GM18517 (cell line): ENCODE results near the gene NDUFV1.
"Not testable (repeated sequence)": the region's sequence is repeated elsewhere in the genome, so short reads cannot be mapped to it uniquely, and the experiment has no call there.

Source experiments
- ATAC-seq: cut with Tn5 transposase; IDR thresholded peaks from one replicate; pipeline ENCODE4 v1.9.1; 2021; ENCODE audit warnings: mild to moderate bottlenecking, moderate library complexity; ENCODE audit not compliant: unreplicated experiment

The NDUFV1 gene

DNA sequence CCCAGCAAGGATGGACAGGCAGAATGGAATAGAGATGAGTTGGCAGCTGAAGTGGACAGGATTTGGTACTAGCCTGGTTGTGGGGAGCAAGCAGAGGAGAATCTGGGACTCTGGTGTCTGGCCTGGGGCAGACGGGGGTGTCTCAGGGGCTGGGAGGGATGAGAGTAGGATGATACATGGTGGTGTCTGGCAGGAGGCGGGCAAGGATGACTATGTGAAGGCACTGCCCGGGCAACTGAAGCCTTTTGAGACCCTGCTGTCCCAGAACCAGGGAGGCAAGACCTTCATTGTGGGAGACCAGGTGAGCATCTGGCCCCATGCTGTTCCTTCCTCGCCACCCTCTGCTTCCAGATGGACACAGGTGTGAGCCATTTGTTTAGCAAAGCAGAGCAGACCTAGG, 20.8 kb upstream of the NDUFV1 start:
- no peak for ATAC-seq

GRCh38 chr11:67586568-67587250, 20.0 kb upstream of the NDUFV1 start:
- no peak for ATAC-seq

DNA sequence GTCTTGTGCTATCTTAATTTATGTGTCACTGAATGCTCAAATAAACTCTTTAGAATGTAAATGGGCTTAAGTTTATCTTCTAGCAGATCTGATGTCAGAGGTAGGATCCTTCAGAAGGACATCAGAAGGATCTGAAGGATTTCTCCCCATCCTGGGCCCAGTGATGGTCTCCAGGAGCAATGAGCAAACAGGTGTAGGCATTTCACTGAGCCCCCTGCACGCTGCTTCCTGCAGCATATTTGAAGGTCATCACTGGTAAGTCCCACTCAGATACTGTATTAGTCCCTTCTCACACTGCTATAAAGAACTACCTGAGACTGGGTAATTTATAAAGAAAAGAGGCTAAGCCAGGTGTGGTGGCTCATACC, 18.6 kb upstream of the NDUFV1 start:
- peak; percentile 38 for ATAC-seq

- not testable (repeated sequence) for ATAC-seq
Measured at GRCh38 chr11:67588899-67589415, 17.8 kb upstream of the NDUFV1 start.

GRCh38 chr11:67592880-67593564, 13.7 kb upstream of the NDUFV1 start:
- ATAC-seq: no peak

- ATAC-seq: no peak
Measured at GRCh38 chr11:67593565-67593905, 13.2 kb upstream of the NDUFV1 start.

DNA sequence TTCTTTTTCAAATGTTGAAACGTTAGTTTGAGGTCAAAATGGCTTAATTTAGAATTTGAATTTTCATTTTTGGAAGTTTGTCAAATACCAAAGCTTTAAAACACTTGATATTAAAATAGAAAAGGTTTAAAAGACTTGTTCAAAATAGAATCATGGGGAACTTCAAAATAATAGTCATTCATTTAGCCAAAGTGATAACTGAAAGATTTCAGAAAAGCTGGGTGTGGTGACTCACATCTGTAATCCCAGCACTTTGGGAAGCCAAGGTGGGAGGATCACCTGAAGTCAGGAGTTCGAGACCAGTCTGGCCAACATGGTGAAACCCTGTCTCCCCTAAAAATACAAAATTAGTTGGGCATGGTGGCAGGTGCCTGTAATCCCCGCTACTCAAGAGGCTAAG, 12.3 kb upstream of the NDUFV1 start:
- ATAC-seq: no peak

DNA sequence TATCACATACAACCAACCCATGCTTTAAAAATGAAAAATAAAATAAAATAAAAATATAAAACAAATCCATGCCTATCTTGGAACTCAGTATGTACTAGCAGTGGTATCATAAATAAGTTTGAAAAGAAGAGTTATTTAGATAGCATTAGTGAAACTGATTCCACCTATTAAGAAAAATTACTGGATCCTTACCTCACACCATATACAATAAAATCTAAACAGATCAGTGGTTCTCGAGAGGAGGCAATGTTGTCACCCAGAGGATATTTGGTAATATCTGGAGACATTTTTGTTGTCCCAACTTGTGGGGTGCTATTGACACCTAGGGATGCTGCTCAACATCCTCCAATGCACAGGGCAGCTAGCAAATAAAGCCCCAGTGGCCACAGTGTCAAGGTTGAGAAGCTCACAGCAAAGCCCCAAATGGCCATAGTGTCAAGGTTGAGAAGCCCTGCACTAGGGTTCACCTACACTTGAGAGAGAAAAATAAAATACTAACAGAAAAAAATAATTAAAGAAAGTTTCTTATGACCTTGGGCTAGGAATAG, 9.9 kb upstream of the NDUFV1 start:
- no peak for ATAC-seq

- not testable (repeated sequence) for ATAC-seq
Measured at GRCh38 chr11:67597458-67597857, 9.3 kb upstream of the NDUFV1 start.

DNA sequence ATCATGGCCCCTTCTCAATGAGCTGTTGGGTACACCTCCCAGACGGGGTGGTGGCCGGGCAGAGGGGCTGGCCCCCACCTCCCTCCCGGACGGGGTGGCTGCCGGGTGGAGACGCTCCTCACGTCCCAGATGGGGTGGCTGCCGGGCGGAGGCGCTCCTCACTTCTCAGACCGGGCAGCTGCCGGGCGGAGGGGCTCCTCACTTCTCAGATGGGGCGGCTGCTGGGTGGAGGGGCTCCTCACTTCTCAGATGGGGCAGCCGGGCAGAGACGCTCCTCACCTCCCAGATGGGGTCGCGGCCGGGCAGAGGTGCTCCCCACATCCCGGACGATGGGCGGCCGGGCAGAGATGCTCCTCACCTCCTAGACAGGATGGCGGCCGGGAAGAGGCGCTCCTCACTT, 8.8 kb upstream of the NDUFV1 start:
- not testable (repeated sequence) for ATAC-seq

- no peak for ATAC-seq
Measured at GRCh38 chr11:67599149-67599548, 7.6 kb upstream of the NDUFV1 start.

DNA sequence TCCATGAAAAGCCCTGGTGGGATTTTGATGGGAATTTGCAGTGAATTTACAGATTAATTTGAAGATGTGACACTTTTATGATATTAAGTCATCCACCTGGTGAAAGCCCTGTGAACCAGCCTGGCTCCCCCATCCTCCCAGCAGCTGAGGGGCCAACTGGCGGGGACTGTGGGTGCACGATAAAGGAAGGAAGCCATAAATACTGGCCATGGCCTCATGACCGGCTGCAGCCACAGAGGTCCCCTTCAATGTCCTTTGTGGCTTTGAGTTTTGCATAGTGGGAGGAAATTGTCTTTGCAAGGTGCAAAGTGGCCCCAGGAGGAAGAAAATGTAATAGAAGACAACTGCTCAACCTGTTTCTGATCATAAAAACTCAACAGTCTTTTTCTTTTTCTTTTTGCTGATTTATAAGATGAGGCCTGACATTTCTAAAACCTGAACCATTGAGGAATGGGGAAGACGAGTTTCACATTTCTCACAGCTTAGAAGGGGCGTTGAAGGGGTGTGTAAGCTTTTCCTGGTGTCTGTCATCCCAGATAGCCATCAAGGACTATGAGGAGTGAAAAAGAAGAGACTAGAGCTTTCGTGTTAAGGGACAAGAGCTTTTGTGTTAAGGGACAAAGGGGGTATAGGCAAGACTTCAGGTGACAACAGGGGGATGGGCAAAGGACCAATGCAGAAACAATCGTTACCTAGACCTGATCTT, 6.3 kb upstream of the NDUFV1 start:
- ATAC-seq: peak; percentile 77

GRCh38 chr11:67601098-67601497, 5.6 kb upstream of the NDUFV1 start:
- no peak for ATAC-seq

- not testable (repeated sequence) for ATAC-seq
Measured at GRCh38 chr11:67604119-67604518, 2.6 kb upstream of the NDUFV1 start.

DNA sequence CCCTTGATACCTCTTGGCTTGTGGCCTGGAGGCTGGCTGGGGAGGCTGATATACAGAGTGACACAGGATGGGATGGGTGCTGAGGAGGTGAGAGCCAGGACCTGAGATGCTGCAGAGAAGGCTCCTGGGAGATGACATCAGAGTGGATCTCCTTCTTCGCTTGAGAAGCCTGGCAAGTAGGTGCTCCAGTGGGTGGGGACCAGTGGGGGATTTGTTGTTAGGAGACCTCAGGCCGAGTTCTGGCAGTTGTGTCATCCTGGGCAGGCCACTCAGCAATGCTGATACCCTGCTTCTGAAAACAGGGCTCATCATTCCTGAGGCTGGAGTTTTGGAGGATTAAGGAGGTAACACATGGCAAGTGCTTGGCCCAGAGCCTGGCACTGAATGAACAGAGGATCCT, 1.9 kb upstream of the NDUFV1 start:
- no peak for ATAC-seq

GRCh38 chr11:67605231-67606011, 1.3 kb upstream of the NDUFV1 start:
- ATAC-seq: no peak

- ATAC-seq: no peak
Measured at GRCh38 chr11:67606093-67606491, 644 bp upstream of the NDUFV1 start.

DNA sequence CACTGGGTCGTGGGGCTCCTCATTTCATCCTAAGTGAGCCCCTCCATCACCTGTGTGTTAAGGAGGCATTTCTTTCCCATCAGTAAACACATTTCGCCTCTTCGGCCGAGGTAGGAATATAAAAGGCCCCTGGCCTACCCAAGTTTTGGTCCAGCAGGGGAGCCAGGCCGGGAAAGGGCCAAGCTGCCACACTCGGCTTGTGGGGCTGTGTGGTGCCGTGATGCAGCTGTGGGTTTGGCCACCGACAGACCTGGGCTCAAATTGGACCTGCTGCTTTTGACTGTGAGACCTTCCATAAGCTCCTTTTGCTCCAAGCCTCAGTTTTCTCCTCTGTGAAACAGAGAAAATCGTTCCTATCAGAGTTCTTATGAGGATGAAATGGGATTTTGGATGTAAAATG, 771 bp downstream of the NDUFV1 start:
- ATAC-seq: no peak

DNA sequence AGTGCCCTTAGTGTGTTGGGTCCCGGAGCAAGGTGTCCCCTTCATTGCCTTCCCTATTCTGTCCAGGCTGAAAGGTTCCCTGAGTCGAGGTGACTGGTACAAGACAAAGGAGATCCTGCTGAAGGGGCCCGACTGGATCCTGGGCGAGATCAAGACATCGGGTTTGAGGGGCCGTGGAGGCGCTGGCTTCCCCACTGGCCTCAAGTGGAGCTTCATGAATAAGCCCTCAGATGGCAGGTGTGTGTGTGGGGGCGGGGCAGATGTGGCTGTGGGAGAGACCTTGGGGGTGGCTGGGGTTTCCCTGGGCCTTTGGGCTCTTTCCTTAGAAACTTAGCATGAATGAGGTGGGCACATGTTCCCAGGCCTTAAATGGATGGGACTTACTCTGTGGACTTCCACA, 1.8 kb downstream of the NDUFV1 start:
- no peak for ATAC-seq

DNA sequence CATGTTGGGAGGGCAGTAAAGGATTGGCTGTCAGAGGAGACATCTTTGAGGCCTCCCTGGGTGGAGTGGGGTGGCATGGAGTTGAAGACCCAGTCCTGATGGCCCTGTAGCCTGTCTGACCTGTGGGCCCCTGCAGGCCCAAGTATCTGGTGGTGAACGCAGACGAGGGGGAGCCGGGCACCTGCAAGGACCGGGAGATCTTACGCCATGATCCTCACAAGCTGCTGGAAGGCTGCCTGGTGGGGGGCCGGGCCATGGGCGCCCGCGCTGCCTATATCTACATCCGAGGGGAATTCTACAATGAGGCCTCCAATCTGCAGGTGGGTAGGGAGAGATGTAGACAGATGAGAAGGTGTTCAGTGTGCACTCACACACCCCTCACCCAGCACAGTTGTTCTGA, 2.6 kb downstream of the NDUFV1 start:
- no peak for ATAC-seq

DNA sequence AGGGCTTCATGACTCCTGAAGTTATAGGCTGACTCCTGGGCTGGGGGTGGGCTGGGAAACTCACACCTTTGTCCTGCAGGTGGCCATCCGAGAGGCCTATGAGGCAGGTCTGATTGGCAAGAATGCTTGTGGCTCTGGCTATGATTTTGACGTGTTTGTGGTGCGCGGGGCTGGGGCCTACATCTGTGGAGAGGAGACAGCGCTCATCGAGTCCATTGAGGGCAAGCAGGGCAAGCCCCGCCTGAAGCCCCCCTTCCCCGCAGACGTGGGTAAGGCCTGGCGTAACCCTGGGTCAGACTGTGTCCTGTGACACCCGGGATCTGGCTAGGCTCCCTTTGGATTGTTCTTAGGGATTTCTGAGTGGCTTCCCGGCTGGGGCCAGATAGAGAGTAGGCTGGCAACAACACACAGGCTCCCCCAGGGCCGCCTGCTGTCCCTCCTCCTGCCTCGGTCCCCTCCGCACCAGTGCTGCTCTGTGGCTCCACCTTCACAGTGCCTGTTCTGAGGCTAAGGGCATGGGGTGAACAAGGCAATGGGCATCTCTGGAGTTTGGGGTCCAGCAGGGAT, 3.6 kb downstream of the NDUFV1 start:
- ATAC-seq: no peak
